VCaP (cell line): ENCODE measurements around the gene ABR.

ENCODE experiments used
- H3K27ac ChIP-seq: fragments of 450-650 bp; 2 replicates; pipeline ENCODE4 v1.5.1; 2017
- CTCF ChIP-seq: fragments of 450-650 bp; conservative IDR thresholded peaks from 2 replicates; pipeline ENCODE4 v1.5.1; 2017; ENCODE audit warnings: mild to moderate bottlenecking, moderate library complexity

Gene ABR

GRCh38 chr17:1197781-1198490 lies 18.2 kb upstream of the ABR start:
- no peak for TF ChIP-seq CTCF
- H3K27ac ChIP-seq, result no peak overlapping the region

- no peak for TF ChIP-seq CTCF
- H3K27ac ChIP-seq, result no peak overlapping the region
These were observed 17.6 kb upstream of the ABR start for GRCh38 chr17:1197379-1197778.

- no peak for TF ChIP-seq CTCF
- no peak overlapping the region for H3K27ac ChIP-seq
These were observed 17.2 kb upstream of the ABR start for GRCh38 chr17:1196946-1197345.

- TF ChIP-seq CTCF, result no peak
- no peak overlapping the region for H3K27ac ChIP-seq
These were observed 13.3 kb upstream of the ABR start for GRCh38 chr17:1192911-1193699.

- no peak for TF ChIP-seq CTCF
- H3K27ac ChIP-seq, result no peak overlapping the region
These were observed 11.1 kb upstream of the ABR start for GRCh38 chr17:1190751-1191331.

GRCh38 chr17:1188812-1189504 lies 9.2 kb upstream of the ABR start:
- no peak for TF ChIP-seq CTCF
- peak overlapping the region; percentile 87 for H3K27ac ChIP-seq
